NOMO-1 (cell line): ENCODE data around the gene CELF2.
A peak's percentile ranks its signal among the peaks of the same experiment; 100 is the strongest.

Experiments used
- DNase-seq, 2 experiments: peaks; one replicate each; lab custom pipeline; 2025; ENCODE audit not compliant: unreplicated experiment in 2 of 2; lab: John Stamatoyannopoulos, UW

CELF2 gene

GRCh38 chr10:11003679-11004078, 14.0 kb upstream of the CELF2 start:
- DNase-seq: no peak

DNA sequence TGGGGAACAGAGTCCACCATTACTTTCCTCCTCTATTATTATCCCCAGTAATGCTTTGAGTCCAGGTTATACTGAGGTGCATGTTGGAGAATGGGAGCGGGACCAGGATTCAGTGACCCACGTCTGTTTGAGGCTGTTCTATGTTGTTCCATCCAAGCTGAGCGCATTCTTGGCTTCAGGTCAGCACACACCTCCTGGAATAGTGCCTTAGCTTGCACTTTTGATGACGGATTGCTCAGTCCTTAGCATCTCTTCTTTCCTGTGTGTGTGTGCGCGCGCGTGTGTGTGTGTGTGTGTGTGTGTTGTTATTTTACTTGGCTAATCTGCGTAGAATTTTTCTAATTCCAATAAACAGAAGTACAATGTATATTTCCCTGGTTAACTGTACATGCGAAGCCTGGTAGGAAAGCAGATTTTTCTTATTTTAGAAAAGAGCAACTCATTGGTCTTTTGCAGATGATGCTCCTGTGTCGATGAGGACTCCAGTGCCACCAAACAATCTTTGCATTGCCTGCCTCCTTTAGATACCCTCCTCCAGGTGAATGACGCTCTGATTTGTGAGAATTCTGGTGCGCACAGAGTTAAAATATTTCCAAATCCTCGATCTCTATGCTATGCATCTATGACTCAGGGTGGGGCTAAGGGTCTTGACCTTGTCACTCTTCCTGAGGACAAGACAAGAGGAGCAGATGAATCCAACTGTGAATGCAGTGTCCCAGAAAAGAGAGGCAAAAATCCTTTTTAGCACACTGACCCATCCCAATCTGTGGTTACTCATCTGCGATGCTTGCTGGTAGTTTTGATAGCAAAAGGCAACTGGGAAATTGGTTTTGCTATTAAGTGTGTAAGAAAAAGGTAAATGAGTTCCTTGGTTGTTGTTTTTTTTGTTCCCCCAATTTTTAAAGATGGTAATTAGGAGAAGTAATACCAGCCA, 13.3 kb upstream of the CELF2 start:
- DNase-seq: no peak

DNA sequence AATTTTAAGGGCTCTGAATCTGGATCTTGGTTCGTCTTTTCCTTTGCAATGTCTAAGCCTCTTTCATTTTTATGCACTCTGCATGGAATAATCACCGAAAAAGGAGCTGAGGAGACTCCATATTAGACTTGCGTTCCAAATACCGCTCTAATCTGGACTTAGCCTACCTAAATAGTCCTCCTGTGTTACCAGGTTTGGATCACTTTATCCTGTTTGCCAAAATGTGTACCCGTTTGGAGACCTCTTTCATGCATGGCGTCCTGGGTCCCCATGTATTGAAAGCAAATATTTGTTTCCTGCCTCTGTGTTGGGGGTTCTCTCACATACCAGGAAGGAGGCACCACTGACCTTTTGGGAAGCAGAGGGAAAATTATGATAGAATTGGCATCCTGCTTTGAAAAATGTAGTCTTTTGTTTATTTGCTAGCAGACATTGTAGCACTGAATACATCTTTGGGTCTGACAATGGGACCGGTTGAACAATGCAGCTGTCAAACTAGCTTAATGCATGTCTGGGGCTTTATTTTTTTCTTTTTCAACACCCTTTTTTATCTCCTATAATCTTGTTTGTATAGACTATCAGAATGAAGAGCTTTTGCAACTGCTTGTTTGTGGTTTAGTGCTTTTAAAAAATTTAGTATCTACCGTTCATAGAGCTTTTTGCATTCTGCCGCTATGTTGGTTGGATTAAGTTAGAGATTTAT, 11.8 kb upstream of the CELF2 start:
- DNase-seq: no peak

GRCh38 chr10:11006428-11006825, 11.2 kb upstream of the CELF2 start:
- DNase-seq: no peak

GRCh38 chr10:11007476-11008020, 10.1 kb upstream of the CELF2 start:
- DNase-seq: no peak

- no peak for DNase-seq
Observed at GRCh38 chr10:11009471-11010308, 8.0 kb upstream of the CELF2 start.

GRCh38 chr10:11010582-11010981, 7.1 kb upstream of the CELF2 start:
- DNase-seq: peak; percentile 1 to 52

GRCh38 chr10:11011436-11011835, 6.2 kb upstream of the CELF2 start:
- no peak for DNase-seq

DNA sequence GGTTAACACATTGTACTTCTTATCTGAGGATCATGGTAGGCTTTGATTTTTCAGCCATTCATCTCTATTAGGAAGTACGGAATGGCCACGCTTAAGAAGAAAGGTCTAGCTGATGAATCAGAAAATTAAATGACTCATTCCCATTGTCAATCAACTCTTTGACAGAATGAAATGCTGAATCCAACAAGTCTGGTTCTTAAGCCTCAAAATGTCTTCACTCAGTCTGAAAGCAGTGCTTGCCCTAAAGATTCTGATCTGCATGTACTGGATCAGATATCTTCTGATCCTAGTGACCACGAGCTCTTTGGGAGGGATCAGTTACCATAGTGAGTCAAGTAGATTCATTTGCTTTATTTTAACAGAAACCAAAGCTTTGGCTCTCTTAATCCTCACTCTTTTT, 5.7 kb upstream of the CELF2 start:
- no peak for DNase-seq

GRCh38 chr10:11012421-11013295, 5.0 kb upstream of the CELF2 start:
- peak; percentile 30 to 50 for DNase-seq

- no peak for DNase-seq
Observed at GRCh38 chr10:11013836-11014235, 3.8 kb upstream of the CELF2 start.

DNA sequence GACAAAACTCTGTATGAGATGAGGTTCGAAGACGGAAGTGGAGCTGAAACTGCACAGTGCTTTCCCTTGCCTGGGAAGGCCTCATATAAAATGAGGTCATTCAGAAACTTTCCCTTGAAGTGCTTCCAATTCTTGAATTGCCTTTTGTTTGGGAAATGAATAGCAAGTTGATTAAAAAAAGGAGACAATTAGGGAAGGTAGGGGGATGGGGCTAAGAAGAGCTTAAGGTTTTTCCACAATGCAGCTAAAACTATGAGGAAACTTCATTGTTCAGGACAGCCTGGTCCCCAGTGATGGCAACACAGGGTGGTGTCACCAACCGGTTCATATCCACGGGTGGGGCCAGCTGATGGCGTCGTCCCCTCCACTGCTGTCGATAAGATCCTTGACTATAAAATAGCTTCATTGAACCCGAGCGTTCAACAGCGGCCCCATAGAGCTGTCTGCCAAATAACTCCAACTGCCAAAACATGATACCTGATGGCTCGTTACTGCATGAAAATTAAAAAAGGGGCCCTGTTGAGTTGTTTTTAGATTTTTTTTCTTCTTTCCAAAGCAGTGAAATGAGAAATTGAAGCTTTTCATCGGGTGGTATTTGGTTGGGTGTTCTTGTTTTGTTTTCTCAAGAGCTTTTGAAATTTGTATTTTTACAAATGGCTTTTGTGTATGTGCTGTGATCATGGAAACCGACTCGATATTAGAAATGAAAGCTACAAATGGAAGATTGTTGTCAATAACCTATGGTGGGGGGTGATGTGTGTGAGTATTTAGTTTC, 2.8 kb upstream of the CELF2 start:
- no peak for DNase-seq

DNA sequence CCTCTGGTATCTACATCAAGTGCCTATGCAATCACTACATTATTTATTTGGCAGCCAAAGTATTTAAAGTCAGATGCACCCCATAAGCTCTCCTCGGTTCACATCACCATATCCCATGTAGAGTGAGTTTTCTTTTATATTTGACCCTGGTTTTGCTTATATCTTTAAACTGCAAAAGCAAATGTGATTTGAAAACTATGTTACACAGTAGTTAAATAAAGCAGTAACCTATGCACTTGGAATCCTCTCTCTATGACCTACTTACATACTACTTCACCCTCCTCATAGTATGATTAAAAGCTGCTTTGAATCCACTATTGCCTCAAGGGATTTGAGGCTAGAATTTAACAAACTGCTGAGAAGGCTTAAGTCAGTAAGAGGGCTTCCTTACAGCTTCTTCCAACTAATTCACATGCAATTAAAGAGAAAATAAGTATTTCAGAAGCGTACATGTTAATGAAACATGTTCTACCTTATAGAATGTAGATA, 2.2 kb upstream of the CELF2 start:
- no peak for DNase-seq

- DNase-seq: peak in 1 of 2 experiments; percentile 5
Observed at GRCh38 chr10:11017000-11017569, 587 bp upstream of the CELF2 start.

GRCh38 chr10:11018432-11018841, 765 bp downstream of the CELF2 start:
- DNase-seq: no peak

DNA sequence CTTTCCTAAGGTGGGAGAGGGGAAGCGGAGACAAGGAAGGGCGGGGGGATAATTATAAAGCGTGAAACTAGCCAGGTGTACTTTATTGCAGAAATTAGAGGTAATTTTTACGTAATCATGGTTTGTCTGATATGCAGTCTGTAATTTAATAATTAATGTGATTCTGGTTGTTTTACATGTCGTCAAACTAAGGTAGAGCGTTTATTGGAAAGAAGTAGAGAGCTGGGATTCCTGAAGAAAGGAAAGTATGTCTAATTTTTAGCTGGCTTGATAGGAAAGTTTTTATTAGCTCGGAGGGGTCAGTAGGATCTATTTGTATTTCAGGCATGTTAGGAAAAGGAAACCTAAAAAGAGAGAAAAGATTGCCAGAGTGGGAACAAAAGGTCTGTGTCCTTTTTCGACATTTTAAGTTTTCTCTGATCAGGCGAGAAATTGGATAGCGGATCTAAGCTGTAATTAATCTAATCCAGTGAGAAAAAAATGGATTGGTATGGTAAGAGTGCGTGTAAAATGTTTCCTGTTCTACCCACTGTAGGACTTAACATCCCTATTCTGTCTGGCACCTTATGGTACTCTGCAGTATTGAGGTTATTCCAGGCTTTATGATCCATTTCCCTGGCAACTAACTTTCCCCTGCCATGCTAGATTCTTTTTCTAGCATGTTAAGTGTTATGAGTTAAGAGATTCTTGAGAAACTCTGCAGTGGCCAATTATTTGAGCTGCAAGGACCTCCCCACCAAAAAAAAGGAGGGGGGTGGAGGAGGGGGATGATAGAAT, 1.4 kb downstream of the CELF2 start:
- DNase-seq: no peak

DNA sequence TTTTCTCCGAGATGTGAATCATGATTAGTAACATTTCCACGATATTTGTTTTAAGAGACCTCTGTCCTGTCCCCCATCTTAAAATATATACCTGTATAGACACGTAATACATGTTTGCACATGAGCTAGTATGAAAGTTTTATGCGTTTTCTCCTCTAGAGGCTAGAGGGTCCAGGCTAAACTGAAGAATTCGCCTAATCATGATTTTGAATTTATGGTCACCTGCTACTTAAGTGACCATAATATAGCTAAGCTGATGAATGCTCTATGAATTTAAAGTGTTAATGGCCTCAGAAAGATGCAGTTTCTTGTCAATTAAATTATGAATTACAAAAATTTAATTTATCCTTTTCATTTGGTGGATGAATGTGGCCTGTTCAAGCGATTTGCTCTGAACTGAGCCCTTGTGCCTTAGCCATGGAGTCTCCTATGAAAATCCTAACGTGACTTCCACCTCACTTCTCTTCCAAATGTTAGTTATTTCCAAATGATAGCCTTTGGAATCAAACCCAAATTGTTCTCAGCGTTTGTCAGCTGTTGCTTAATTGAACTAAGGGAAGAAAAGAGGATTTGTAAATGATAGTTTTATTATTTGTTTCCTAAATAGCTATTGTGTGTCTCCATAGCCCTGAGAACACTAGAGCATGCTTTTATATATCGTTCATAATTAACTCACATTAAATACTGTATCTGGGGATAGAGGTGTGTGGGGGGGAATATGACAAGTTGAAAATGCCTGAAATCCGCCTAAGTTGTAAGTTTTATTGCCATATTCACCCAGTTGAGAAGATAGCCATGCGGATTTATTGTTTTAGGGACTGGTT, 2.3 kb downstream of the CELF2 start:
- no peak for DNase-seq
